ENCODE measurements around the gene FTSJ3.

- TF ChIP-seq CTCF (IDR thresholded peaks at IDR 0.05) = no peak
- no peak for TF ChIP-seq POLR2A (IDR thresholded peaks at IDR 0.05)
Observed at GRCh38 chr17:63824362-63824761, 3.1 kb downstream of the FTSJ3 start.
